Thoracic aorta (tissue), 2 donors: ENCODE measurements around the gene NAV2. TPM values are rescaled to one million over a fixed set of nuclear protein-coding genes. Genes with fewer than 3 reads are reported as not detected.

Experiments
- ATAC-seq: fragments of 150-250 bp; one replicate; pipeline ENCODE4 v1.8.0; 2017; ENCODE audit warnings: low read depth; ENCODE audit not compliant: insufficient number of reproducible peaks, low FRiP score
- DNase-seq: peaks from one replicate; pipeline ENCODE4 v3.0.0-alpha.2; 2020; ENCODE audit warnings: low spot score
- H3K27ac ChIP-seq, 2 donors: fragments of 200-600 bp; sonication (generic); 1 replicate in 1 of 2; 2 replicates in 1 of 2; pipeline ENCODE4 v1.5.1; 2016; ENCODE audit warnings: mild to moderate bottlenecking in 2 of 2, moderate library complexity in 2 of 2
- H3K27me3 ChIP-seq: fragments of 200-600 bp; sonication (generic); replicated peaks from 2 replicates; pipeline ENCODE4 v1.6.0; 2016; ENCODE audit warnings: mild to moderate bottlenecking; ENCODE audit not compliant: insufficient read depth
- H3K36me3 ChIP-seq: fragments of 200-600 bp; sonication (generic); one replicate; pipeline ENCODE4 v1.5.1; 2016
- H3K4me1 ChIP-seq, 2 donors: fragments of 200-600 bp; sonication (generic); 1 replicate in 1 of 2; 2 replicates in 1 of 2; pipeline versions ENCODE4 v1.5.1 to v1.6.0; 2016; ENCODE audit warnings: low read depth in 2 of 2, mild to moderate bottlenecking in 1 of 2; ENCODE audit not compliant: control insufficient read depth in 1 of 2
- H3K4me3 ChIP-seq: fragments of 200-600 bp; sonication (generic); 2 replicates; pipeline ENCODE4 v1.5.1; 2016; ENCODE audit warnings: mild to moderate bottlenecking
- H3K9me3 ChIP-seq: fragments of 200-600 bp; sonication (generic); 2 replicates; pipeline ENCODE4 v1.5.1; 2016
- total RNA-seq, 2 donors: library from RNA; depleted of rRNA; stranded (reverse); fragments of >200 nt; gene quantifications; one replicate each; pipeline versions ENCODE4 v1.1.0 to v1.2.3, GENCODE V29; 2016
- TF ChIP-seq, protein P1 (sequence below): fragments of 200-600 bp; sonication (generic); IDR thresholded peaks from one replicate; pipeline ENCODE4 v1.5.1; 2019; ENCODE audit warnings: antibody characterized with exemption

The NAV2 gene
- total RNA-seq, 2 donors from 2014 or later = 125 to 230 TPM

DNA sequence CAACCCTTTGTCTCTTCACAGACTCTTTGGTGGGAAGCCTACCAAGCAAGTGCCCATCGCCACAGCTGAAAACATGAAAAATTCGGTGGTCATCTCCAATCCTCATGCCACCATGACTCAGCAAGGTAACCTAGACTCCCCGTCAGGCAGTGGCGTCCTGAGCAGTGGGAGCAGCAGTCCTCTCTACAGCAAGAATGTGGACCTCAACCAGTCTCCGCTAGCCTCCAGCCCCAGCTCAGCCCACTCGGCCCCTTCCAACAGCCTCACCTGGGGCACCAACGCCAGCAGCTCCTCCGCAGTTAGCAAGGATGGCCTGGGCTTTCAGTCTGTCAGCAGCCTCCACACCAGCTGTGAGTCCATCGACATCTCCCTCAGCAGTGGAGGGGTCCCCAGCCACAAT, 336.1 kb downstream of the NAV2 start:
- TF ChIP-seq, protein P1, sequence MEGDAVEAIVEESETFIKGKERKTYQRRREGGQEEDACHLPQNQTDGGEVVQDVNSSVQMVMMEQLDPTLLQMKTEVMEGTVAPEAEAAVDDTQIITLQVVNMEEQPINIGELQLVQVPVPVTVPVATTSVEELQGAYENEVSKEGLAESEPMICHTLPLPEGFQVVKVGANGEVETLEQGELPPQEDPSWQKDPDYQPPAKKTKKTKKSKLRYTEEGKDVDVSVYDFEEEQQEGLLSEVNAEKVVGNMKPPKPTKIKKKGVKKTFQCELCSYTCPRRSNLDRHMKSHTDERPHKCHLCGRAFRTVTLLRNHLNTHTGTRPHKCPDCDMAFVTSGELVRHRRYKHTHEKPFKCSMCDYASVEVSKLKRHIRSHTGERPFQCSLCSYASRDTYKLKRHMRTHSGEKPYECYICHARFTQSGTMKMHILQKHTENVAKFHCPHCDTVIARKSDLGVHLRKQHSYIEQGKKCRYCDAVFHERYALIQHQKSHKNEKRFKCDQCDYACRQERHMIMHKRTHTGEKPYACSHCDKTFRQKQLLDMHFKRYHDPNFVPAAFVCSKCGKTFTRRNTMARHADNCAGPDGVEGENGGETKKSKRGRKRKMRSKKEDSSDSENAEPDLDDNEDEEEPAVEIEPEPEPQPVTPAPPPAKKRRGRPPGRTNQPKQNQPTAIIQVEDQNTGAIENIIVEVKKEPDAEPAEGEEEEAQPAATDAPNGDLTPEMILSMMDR = no peak
- H3K4me3 ChIP-seq = no peak overlapping the region
- peaks cover 56% of the 10 kb centered on the region for H3K36me3 ChIP-seq
- ATAC-seq (no peak), DNase-seq (no peak)
- no peaks in the 10 kb centered on the region for H3K27me3 ChIP-seq
- no peaks in the 10 kb centered on the region for H3K9me3 ChIP-seq
- H3K27ac ChIP-seq = peak overlapping the region in 1 of 2 donors; percentile 15
- peaks cover 9 to 85% of the 10 kb centered on the region in 2 donors for H3K4me1 ChIP-seq

DNA sequence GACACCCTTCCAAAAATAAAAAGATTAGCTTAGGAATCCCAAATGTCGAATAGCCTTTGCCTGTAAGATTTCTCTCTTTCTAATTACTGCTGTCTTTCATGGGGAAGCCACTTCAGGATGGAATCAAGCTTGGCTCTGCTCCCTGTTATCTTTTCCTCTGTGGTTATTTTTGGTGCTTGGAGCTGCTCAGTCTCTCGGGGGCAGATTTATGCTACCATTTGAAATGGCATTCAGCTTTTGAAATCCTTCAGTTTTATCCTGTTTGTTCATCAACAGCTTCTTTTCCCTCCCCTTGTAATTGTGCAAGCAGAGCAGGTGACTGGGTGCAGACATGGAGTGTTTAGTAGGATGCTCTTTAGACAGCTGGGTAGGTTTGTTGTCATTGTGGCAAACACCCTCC, 336.6 kb downstream of the NAV2 start:
- no peak for ATAC-seq

DNA sequence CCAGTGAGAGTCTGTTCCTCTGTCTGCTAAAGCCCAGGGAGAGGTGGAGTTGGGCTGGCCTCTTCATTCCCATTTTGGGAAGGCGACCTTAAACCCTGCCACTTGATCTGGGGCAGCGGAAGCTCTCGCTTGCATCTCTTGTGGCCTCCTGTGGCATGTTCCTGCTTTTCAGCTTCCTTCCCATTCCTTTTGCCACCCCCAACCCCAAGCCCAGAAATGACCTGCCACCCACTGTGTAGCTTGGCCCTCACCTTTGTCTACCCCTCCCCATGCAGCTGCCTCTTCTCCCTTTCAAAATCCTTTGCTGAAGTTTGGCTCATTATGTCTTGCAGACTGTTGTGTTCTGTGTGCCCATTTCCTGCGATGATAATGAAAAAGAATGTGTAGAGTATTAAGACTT, 337.4 kb downstream of the NAV2 start:
- Histone ChIP-seq H3K4me1 (peaks cover 6 to 78% of the 10 kb centered on the region in 2 donors), H3K4me3 (no peak overlapping the region), H3K27me3 (no peaks in the 10 kb centered on the region), H3K9me3 (no peaks in the 10 kb centered on the region), H3K36me3 (peaks cover 56% of the 10 kb centered on the region), H3K27ac (peak overlapping the region in 1 of 2 donors; percentile 1)
- ATAC-seq = no peak
- TF ChIP-seq, protein P1 = no peak
- DNase-seq = no peak

More for the DNA sequence above, 336.6 kb downstream of the NAV2 start:
- TF ChIP-seq, protein P1 = no peak
- Histone ChIP-seq H3K36me3 (peaks cover 55% of the 10 kb centered on the region), H3K4me3 (no peak overlapping the region), H3K27ac (peak overlapping the region in 1 of 2 donors; percentile 15), H3K27me3 (no peaks in the 10 kb centered on the region), H3K9me3 (no peaks in the 10 kb centered on the region), H3K4me1 (peaks cover 9 to 79% of the 10 kb centered on the region in 2 donors)
- DNase-seq = no peak

DNA sequence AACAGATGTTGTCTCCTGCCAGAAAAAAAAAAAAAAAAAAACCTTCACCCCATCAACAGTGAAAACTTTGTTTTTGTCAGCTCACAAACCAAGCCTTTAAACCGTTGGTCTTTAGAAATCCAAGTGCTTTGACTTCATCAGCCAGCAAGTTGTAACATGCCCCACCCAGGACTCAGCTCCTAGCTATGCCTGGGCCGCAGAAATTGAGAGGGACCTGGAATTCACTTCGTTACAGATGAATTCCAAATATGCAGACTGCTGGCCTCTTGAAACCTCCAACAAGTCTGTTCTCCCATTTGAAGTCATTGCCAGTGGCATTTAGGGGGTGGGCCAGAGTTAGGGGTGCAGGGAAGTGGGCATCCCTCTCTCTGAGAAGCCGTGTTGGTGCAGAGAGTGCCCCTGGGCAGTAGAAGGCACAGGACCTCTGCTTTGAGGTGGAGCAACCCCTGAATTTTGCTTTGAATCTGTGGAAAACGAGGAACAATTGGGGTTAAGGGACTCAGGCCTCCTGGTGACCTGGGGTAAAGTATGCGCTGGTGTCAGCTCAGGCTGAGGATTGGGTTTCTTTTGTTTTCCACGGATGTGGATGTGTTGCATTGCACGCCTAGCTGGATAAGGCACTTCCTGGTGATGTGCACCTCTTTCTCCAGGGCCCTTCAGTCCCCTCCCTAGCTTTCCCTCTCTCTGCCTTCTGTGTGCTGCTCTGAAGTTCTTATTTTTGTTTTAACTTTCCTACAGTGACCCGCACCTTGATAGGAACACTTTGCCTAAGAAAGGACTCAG, 338.1 kb downstream of the NAV2 start:
- DNase-seq = no peak

More for the DNA sequence above, 338.1 kb downstream of the NAV2 start:
- Histone ChIP-seq H3K4me3 (no peak overlapping the region), H3K27ac (peak overlapping the region in 1 of 2 donors; percentile 1), H3K9me3 (no peaks in the 10 kb centered on the region), H3K36me3 (peaks cover 51% of the 10 kb centered on the region), H3K27me3 (no peaks in the 10 kb centered on the region), H3K4me1 (peaks cover 8 to 78% of the 10 kb centered on the region in 2 donors)
- TF ChIP-seq, protein P1 = no peak
- ATAC-seq = no peak
